Keratinocyte (primary cell): ENCODE results near the gene DPH2. TPM values are rescaled to one million over a fixed set of nuclear protein-coding genes. Genes with fewer than 3 reads are reported as not detected.

Experiments used
- DNase-seq: peaks from one replicate; pipeline ENCODE4 v3.0.0-alpha.2; 2011; ENCODE audit warnings: low read depth, missing footprints, low spot score
- FAIRE-seq: peaks from 2 replicates; lab custom pipeline; 2011; peaks lifted over from hg19 to GRCh38; lab: Jason Lieb, UNC
- H2AFZ ChIP-seq: 2 replicates; pipeline ENCODE4 v1.6.0; 2012; ENCODE audit warnings: low read length, control low read depth, inconsistent platforms; ENCODE audit not compliant: control insufficient read depth
- H3K27ac ChIP-seq: 2 replicates; pipeline ENCODE4 v1.5.1; 2011; ENCODE audit warnings: low read length; ENCODE audit not compliant: control insufficient read depth, insufficient read depth
- H3K27me3 ChIP-seq: 3 replicates; pipeline ENCODE4 v1.6.0; 2011; ENCODE audit warnings: low read length; ENCODE audit not compliant: control insufficient read depth, insufficient read depth; ENCODE audit errors: extremely low read depth
- H3K36me3 ChIP-seq, 2 experiments: 2 replicates in 1 of 2; 3 replicates in 1 of 2; pipeline ENCODE4 v1.5.1; 2011; ENCODE audit warnings: low read length in 2 of 2, mild to moderate bottlenecking in 1 of 2; ENCODE audit not compliant: control insufficient read depth in 2 of 2, insufficient read depth in 2 of 2; ENCODE audit errors: extremely low read depth in 1 of 2
- H3K4me1 ChIP-seq: 3 replicates; pipeline ENCODE4 v1.5.1; 2011; ENCODE audit warnings: low read length; ENCODE audit not compliant: control insufficient read depth, insufficient read depth; ENCODE audit errors: extremely low read depth
- H3K4me2 ChIP-seq: 3 replicates; pipeline ENCODE4 v1.6.0; 2011; ENCODE audit warnings: low read depth, low read length; ENCODE audit not compliant: control insufficient read depth, insufficient read depth; ENCODE audit errors: extremely low read depth
- H3K4me3 ChIP-seq, 3 experiments: fragments of 200-600 bp in 1 of 3; sonication (generic) in 1 of 3; 2 replicates in 2 of 3; 3 replicates in 1 of 3; pipeline ENCODE4 v1.5.1; 2011 to 2016; ENCODE audit warnings: low read length in 3 of 3, mild to moderate bottlenecking in 3 of 3, control low read depth in 2 of 3, inconsistent platforms in 1 of 3, low read depth in 1 of 3, mixed read lengths in 1 of 3, mixed run types in 1 of 3, moderate library complexity in 1 of 3; ENCODE audit not compliant: control insufficient read depth in 2 of 3, insufficient read depth in 2 of 3; ENCODE audit errors: extremely low read depth in 1 of 3
- H3K79me2 ChIP-seq: 2 replicates; pipeline ENCODE4 v1.6.0; 2012; ENCODE audit warnings: low read length; ENCODE audit not compliant: control insufficient read depth, insufficient read depth
- H3K9ac ChIP-seq: 3 replicates; pipeline ENCODE4 v1.6.0; 2011; ENCODE audit warnings: low read length; ENCODE audit not compliant: control insufficient read depth, insufficient read depth; ENCODE audit errors: extremely low read depth
- H3K9me1 ChIP-seq: 3 replicates; pipeline ENCODE4 v1.6.0; 2011; ENCODE audit warnings: low read length; ENCODE audit not compliant: control insufficient read depth, insufficient read depth; ENCODE audit errors: extremely low read depth
- H3K9me3 ChIP-seq: 2 replicates; pipeline ENCODE4 v1.5.1; 2012; ENCODE audit warnings: low read depth, low read length; ENCODE audit not compliant: control insufficient read depth
- H4K20me1 ChIP-seq: 3 replicates; pipeline ENCODE4 v1.6.0; 2011; ENCODE audit warnings: low read length; ENCODE audit not compliant: control insufficient read depth, insufficient read depth; ENCODE audit errors: extremely low read depth
- EZH2 ChIP-seq: IDR thresholded peaks from one replicate; pipeline ENCODE4 v1.6.1; 2012; ENCODE audit warnings: inconsistent platforms, mild to moderate bottlenecking, low read length, moderate library complexity
- dilution Hi-C: fragments of 300-500 bp; cut with MboI; formaldehyde crosslinking; loops from one replicate; pipeline ENCODE4 v1.7.0; 2020; ENCODE audit warnings: low sequenced_read_pairs; ENCODE audit not compliant: extremely low pct_ligation_motif_present
- polyA plus RNA-seq, 5 experiments: library from polyadenylated mRNA; depleted of rRNA in 3 of 5; stranded (reverse) in 3 of 5; stranded (forward) in 1 of 5; unstranded in 1 of 5; fragments of >200 nt; gene quantifications; 1 replicate in 1 of 5; 2 replicates in 3 of 5; 3 replicates in 1 of 5; pipeline versions ENCODE4 v1.2.1 to v1.2.3, GENCODE V29; 2011 to 2012; ENCODE audit warnings: missing spikeins in 2 of 5, low read depth in 1 of 5, low replicate concordance in 1 of 5
- TF ChIP-seq, protein P1 (sequence below), 3 experiments: IDR thresholded peaks in 1 of 3; conservative IDR thresholded peaks in 1 of 3; optimal IDR thresholded peaks in 1 of 3; 2 replicates in 2 of 3; 3 replicates in 1 of 3; pipeline versions ENCODE3 to v1.5.1; 2011; ENCODE audit warnings: low read length in 3 of 3, mild to moderate bottlenecking in 3 of 3, moderate library complexity in 2 of 3, control low read depth in 1 of 3, inconsistent platforms in 1 of 3; ENCODE audit not compliant: insufficient read depth in 2 of 3; ENCODE audit errors: extremely low read depth in 1 of 3

Gene DPH2
- polyA plus RNA-seq, 1 donor (not counting 4 experiments of a cell fraction or from before 2014, with no cell fraction given) = 30.3 TPM

- dilution Hi-C loops = no loop called here
- H3K9me3 ChIP-seq = no peaks in the 10 kb centered on the region
- H3K27me3 ChIP-seq = no peaks in the 10 kb centered on the region
- no peak overlapping the region for H3K4me3 ChIP-seq
- H3K79me2 ChIP-seq = no peaks in the 10 kb centered on the region
- no peak overlapping the region for H3K4me2 ChIP-seq
- no peak overlapping the region for H3K27ac ChIP-seq
- TF ChIP-seq EZH2 = no peak
- TF ChIP-seq, protein P1, sequence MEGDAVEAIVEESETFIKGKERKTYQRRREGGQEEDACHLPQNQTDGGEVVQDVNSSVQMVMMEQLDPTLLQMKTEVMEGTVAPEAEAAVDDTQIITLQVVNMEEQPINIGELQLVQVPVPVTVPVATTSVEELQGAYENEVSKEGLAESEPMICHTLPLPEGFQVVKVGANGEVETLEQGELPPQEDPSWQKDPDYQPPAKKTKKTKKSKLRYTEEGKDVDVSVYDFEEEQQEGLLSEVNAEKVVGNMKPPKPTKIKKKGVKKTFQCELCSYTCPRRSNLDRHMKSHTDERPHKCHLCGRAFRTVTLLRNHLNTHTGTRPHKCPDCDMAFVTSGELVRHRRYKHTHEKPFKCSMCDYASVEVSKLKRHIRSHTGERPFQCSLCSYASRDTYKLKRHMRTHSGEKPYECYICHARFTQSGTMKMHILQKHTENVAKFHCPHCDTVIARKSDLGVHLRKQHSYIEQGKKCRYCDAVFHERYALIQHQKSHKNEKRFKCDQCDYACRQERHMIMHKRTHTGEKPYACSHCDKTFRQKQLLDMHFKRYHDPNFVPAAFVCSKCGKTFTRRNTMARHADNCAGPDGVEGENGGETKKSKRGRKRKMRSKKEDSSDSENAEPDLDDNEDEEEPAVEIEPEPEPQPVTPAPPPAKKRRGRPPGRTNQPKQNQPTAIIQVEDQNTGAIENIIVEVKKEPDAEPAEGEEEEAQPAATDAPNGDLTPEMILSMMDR (optimal IDR thresholded peaks at IDR 0.05 in 1 of 3, IDR thresholded peaks at IDR 0.05 in 1 of 3, conservative IDR thresholded peaks at IDR 0.05 in 1 of 3; ENCODE audit: extremely low read depth in 1 of 3, insufficient read depth in 2 of 3, low read length in 3 of 3) = no peak
- H2AFZ ChIP-seq = no peak overlapping the region
- H3K36me3 ChIP-seq = peaks cover 48 to 58% of the 10 kb centered on the region in 2 experiments
- no peaks in the 10 kb centered on the region for H3K9me1 ChIP-seq
- no peak for DNase-seq
- no peak for FAIRE-seq
- no peaks in the 10 kb centered on the region for H3K4me1 ChIP-seq
- no peak overlapping the region for H3K9ac ChIP-seq
- H4K20me1 ChIP-seq = no peaks in the 10 kb centered on the region
These were observed 9.0 kb upstream of the DPH2 start for GRCh38 chr1:43960798-43961197.

DNA sequence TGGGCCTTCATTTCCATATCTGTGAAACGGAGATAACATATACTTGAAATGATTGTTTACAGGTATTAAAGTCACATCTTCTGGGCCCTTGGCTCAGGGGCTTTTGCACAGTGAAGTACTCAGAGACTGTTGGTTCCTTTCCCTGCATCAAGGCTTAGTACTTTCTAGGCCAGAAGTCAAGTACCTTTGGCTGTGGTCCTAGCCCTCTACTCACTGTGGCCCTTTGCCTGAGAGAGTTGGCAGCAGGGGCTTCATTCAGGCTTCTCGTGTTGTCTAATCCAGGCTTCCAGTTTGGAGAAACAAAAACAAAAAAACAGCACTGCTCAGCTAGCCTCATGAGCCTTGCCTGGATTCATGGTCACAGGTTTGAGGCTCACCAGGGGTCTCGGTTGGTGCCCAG lies 8.1 kb upstream of the DPH2 start:
- DNase-seq (no peak), FAIRE-seq (no peak)
- Histone ChIP-seq H3K36me3 (peaks cover 47 to 53% of the 10 kb centered on the region in 2 experiments), H3K9me3 (no peaks in the 10 kb centered on the region), H3K9me1 (no peaks in the 10 kb centered on the region), H3K4me3 (no peak overlapping the region), H2AFZ (no peak overlapping the region), H3K27me3 (no peaks in the 10 kb centered on the region), H3K27ac (no peak overlapping the region), H3K4me2 (no peak overlapping the region), H3K9ac (no peak overlapping the region), H3K79me2 (no peaks in the 10 kb centered on the region), H3K4me1 (no peaks in the 10 kb centered on the region), H4K20me1 (no peaks in the 10 kb centered on the region)
- TF ChIP-seq, protein P1 (optimal IDR thresholded peaks at IDR 0.05 in 1 of 3, IDR thresholded peaks at IDR 0.05 in 1 of 3, conservative IDR thresholded peaks at IDR 0.05 in 1 of 3; ENCODE audit: extremely low read depth in 1 of 3, insufficient read depth in 2 of 3, low read length in 3 of 3) = no peak
- no peak for TF ChIP-seq EZH2
- dilution Hi-C loops = no loop called here
